ENCODE measurements around the gene AMIGO1. TPM values are rescaled to one million over a fixed set of nuclear protein-coding genes. Genes with fewer than 3 reads are reported as not detected.

AMIGO1 gene
- total and polyA plus RNA-seq, 2 of the 8 experiments (the other 6 are each of a cell fraction or from before 2014, with no cell fraction given), result 1.5 to 2.7 TPM

DNA sequence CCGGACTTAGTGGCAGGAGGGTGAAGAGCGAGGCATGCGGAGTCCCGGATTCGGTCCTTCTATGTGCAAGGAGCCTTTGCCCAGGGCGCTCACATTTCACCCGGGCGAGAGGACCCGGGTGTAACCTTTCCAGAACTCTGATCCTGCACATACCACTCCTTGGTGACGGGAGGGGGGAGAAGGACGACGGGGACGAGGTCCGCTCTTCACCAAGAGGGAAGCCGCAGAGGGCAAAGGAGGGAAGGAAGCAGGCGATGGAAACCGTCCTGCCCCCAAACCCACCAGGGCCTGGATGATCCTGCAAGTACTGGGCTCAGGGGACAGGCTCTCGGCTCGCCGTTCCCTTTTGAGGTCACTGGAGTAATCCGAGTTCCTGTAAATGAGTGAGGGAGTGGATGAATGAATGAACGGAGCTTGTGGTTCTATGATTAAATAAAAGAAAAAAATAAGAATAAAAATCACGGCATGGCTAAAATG is 42.2 kb downstream of the AMIGO1 start:
- Histone ChIP-seq H2BK20ac (ENCODE audit: low read length) (no peak overlapping the region; the same call in 1 of the 2 replicates), H4K20me1 (replicated peaks in 1 of 2; ENCODE audit: control insufficient read depth in 1 of 2, insufficient read depth in 2 of 2, low read length in 2 of 2) (no peaks in the 10 kb centered on the region), H3K14ac (ENCODE audit: insufficient read length) (no peak overlapping the region), H3K79me2 (ENCODE audit: control insufficient read depth in 1 of 2, insufficient read depth in 2 of 2, low read length in 2 of 2) (no peaks in the 10 kb centered on the region), H3K23ac (ENCODE audit: insufficient read length) (no peak overlapping the region), H3K36me3 (ENCODE audit: control insufficient read depth in 2 of 4, insufficient read depth in 4 of 4, low read length in 3 of 4) (no peaks in the 10 kb centered on the region), H2BK120ac (replicated peaks; ENCODE audit: low read depth, low read length) (no peak overlapping the region), H4K91ac (replicated peaks; ENCODE audit: insufficient read length, low read length) (no peak overlapping the region), H2AFZ (ENCODE audit: low read length) (peak overlapping the region; percentile 84; the same call in 1 of the 2 replicates), H2BK12ac (ENCODE audit: low read depth, low read length) (no peak overlapping the region), H3K27me3 (replicated peaks in 1 of 4; ENCODE audit: control insufficient read depth in 3 of 4, extremely low read depth in 1 of 4, insufficient read depth in 3 of 4, low read length in 3 of 4) (peaks cover 4 to 52% (median 40%) of the 10 kb centered on the region in 4 experiments), H2BK15ac (ENCODE audit: low read length) (no peak overlapping the region), H2BK5ac (ENCODE audit: low read depth, low read length) (no peak overlapping the region), H3K4me2 (ENCODE audit: insufficient read depth in 1 of 2, low read depth in 2 of 2, low read length in 2 of 2) (peak overlapping the region; percentile 88 to 94), H3K27ac (ENCODE audit: low read depth, low read length) (no peak overlapping the region), H4K5ac (ENCODE audit: insufficient read length, low read depth, low read length) (no peak overlapping the region), H3K79me1 (ENCODE audit: low read depth, low read length) (no peaks in the 10 kb centered on the region), H3K4me1 (replicated peaks in 1 of 4; ENCODE audit: control insufficient read depth in 3 of 4, insufficient read depth in 4 of 4, low read length in 3 of 4) (peaks cover 0 to 8% (median 1%) of the 10 kb centered on the region in 4 experiments; a peak in 5 of 7 replicates), H3K4me3 (ENCODE audit: extremely low read depth in 1 of 4, insufficient read depth in 2 of 4, low read depth in 3 of 4, low read length in 4 of 4) (peak overlapping the region; percentile 40 to 80 (median 62); a peak in 6 of 8 replicates), H3K9ac (replicated peaks in 1 of 4; ENCODE audit: extremely low read depth in 1 of 4, low read depth in 3 of 4, low read length in 3 of 4) (0 out of 7 replicates have a peak overlapping the region, but pooled peaks of 1 of the 4 experiments have one; percentile 2), H3K23me2 (ENCODE audit: low read depth, low read length) (peaks cover 8% of the 10 kb centered on the region; the same call in 1 of the 2 replicates), H3K56ac (replicated peaks; ENCODE audit: insufficient read length, low read depth, low read length) (no peak overlapping the region), H3K4ac (replicated peaks; ENCODE audit: insufficient read length, low read depth, low read length) (no peak overlapping the region), H3K18ac (ENCODE audit: extremely low read depth, low read length) (no peak overlapping the region), H3K9me3 (ENCODE audit: insufficient read depth in 2 of 2, low read depth in 1 of 2, low read length in 1 of 2) (no peaks in the 10 kb centered on the region), H4K8ac (ENCODE audit: extremely low read depth, insufficient read depth, low read length) (no peak overlapping the region), H2AK5ac (ENCODE audit: low read depth, low read length) (no peak overlapping the region)
- ChIA-PET POLR2A (ENCODE audit: partially characterized antibody) (interaction anchor here (1.4 to 2.0 kb wide), 2 partner anchors 11 to 41 kb away, joined by 5 to 6 read pairs; partner anchors contain the start of gene PSMA5), CTCF (ENCODE audit: partially characterized antibody) (interaction anchor here (1.2 to 2.2 kb wide), 4 partner anchors 12 to 65 kb away, joined by 3 to 9 read pairs (median 9); no protein-coding TSS in a partner anchor)
- DNase-seq (ENCODE audit: low read depth in 1 of 2, low spot score in 2 of 2) (peak in 1 of 2 experiments; percentile 64), FAIRE-seq (no peak)
- WGBS, 2 experiments (ENCODE audit: extremely low coverage in 1 of 2, insufficient coverage in 1 of 2, insufficient read length in 1 of 2, insufficient replicate concordance in 2 of 2, low coverage in 1 of 2, low lambda C conversion rate in 2 of 2, missing lambda C conversion rate in 1 of 2), result 14% methylated on average over 16 of the region's 23 CpGs; no CpG with 5 or more reads in 1 of the 2 experiments
- TF ChIP-seq, protein P1, sequence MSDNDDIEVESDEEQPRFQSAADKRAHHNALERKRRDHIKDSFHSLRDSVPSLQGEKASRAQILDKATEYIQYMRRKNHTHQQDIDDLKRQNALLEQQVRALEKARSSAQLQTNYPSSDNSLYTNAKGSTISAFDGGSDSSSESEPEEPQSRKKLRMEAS (IDR thresholded peaks at IDR 0.05), result no peak
- TF ChIP-seq POU5F1 (IDR thresholded peaks at IDR 0.05; ENCODE audit: low read depth, low read length) (no peak), RAD21 (IDR thresholded peaks at IDR 0.05 in 1 of 2, conservative IDR thresholded peaks at IDR 0.05 in 1 of 2; ENCODE audit: low read depth in 2 of 2, low read length in 2 of 2) (no peak), MAFK (IDR thresholded peaks at IDR 0.05; ENCODE audit: low read depth, low read length) (no peak), JUND (IDR thresholded peaks at IDR 0.05; ENCODE audit: low read length) (no peak), ZNF274 (IDR thresholded peaks at IDR 0.05; ENCODE audit: borderline replicate concordance, extremely low read depth, low read length) (no peak), CHD2 (IDR thresholded peaks at IDR 0.05; ENCODE audit: low read length) (no peak)
